Kasumi-1 (cell line): ENCODE measurements around the gene ADAM12.
"Not testable (repeated sequence)": the region's sequence is repeated elsewhere in the genome, so short reads cannot be mapped to it uniquely, and the experiment has no call there.

ENCODE experiments used
- DNase-seq, 2 experiments: peaks; one replicate each; lab custom pipeline; 2025; lab: John Stamatoyannopoulos, UW

Gene ADAM12

DNA sequence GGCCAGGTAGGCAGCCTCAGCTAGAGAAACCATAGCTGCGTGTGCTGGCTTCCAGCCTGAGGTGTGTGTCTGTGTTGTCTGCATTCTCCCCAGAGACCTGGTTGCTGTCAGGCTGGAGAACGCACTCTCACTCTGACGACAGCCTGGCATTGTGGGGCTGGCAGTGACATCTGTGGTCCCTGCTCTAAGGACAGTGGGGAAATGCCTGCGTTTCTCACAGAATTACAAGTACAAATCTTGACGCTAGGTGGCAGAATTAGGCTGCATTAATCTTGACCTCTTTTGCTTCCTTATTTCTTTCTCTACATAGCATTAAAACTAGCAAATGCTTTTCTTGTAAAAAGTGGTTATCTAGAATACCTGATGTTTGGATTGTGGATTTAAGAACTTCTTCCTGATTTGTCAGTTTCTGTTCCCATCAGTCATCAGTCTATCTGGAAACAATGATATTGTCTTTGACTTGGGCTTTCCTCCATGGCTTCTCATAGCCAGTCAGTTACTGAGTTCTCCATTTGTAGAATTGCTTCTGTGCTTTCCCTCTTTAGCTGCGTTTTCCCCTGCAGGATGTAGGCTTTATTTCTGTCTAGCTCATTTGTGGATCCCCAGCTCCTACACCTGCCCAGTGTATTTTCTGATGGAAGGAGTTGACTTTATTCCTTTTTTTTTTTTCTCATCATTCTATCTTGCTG lies 405.9 kb downstream of the ADAM12 start:
- peak; percentile 91 to 97 for DNase-seq

DNA sequence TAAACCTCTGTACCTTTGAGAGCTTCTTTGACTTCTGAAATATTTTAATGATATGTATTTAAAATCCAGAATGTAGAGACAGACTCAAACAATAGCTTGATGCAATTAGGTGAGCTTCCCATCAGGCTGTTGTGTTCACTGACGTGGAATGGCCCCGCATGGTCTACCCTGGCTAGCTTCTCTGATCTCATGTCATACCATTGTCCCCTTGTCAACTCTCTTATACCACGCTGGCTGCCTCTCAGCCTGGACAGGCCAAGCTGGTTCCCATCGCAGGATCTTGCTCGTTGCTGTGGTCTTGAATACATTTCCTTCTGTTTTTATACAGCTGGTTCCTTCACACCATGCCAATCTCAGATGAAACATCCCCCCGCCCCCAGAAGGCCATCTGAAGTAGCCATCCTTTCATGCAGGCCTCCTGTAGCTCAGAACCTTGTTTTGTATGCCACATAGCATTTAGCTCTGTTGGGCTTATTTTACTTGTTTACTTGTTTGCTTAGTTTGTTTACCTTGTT lies 407.7 kb downstream of the ADAM12 start:
- DNase-seq = no peak

DNA sequence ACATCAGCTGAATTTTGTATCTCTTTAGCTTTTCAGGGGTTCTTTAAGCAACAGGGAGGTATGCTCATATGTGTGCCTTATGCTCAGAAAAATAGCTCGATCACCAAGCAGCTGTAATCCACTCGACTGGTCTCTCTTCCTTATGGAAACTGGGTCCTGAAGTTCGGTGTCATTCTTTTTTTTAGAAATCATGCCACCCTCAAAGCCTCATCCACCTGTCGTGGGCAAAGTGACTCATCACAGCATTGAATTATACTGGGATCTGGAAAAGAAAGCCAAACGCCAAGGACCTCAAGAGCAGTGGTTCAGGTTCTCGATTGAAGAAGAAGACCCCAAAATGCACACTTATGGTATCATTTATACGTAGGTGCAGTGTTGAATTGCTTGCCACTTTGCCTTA lies 408.3 kb downstream of the ADAM12 start:
- DNase-seq = no peak

DNA sequence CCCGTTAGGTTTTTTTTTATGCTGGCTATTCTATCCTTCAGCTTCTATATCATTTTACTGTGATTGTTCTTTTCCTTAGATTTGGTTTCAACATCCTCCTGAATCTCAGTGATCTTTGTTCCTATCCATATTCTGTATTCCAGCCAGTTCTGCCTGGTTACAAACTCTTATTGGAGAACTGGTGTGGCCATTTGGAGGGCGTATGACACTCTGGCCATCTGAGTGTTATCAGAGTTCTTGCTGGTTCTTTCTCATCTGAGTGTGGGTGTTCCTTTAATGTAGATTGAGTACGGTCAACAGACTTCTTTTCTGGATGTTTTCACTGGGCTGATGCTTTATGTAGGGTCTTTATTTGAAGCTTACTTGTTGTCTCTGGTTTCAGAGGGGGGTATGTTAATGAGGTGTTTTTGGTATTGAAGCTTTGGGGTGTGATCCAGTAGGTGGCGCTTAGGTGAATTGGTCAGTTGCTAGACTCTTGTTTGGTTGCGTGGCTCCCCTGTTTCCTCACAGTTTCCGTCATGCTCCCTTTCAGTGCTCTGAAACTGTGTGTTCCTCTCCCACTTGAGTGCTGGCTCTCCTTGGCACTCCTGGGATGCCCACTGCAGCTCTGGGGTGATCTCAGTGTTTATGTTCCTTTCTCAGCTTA lies 411.2 kb downstream of the ADAM12 start:
- peak; percentile 62 to 65 for DNase-seq

DNA sequence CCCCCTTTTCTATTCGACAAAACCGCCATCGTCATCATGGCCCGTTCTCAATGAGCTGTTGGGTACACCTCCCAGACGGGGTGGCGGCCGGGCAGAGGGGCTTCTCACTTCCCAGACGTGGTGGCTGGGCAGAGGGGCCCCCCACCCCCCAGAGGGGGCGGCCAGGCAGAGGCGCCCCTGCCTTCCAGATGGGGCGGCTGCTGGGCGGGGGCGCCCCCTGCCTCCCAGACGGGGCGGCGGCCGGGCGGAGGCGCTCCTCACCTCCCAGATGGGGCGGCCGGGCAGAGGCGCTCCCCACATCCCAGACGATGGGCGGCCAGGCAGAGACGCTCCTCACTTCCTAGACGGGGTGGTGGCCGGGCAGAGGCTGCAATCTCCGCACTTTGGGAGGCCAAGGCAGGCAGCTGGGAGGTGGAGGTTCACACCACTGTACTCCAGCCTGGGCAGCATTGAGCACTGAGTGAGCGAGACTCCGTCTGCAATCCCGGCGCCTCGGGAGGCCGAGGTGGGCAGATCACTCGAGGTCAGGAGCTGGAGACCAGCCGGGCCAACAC lies 418.1 kb downstream of the ADAM12 start:
- not testable (repeated sequence) for DNase-seq

DNA sequence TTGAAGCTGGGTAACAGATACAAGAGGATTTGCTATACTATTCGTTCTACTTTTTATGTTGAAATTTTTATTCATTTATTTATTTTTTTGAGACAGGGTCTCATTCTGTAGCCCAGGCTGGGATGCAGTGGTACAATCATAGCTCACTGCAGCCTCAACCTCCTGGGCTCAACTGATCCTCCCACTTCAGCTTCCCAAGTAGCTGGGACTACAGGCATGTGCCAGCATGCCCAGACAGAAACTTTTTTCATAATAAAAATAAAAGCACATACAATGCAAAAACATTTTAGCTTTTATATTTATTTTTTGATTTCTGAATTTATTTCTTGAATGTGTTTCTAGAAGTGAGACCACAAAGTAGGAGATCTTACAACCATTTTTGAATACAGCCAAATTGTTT lies 420.7 kb downstream of the ADAM12 start:
- DNase-seq = no peak

DNA sequence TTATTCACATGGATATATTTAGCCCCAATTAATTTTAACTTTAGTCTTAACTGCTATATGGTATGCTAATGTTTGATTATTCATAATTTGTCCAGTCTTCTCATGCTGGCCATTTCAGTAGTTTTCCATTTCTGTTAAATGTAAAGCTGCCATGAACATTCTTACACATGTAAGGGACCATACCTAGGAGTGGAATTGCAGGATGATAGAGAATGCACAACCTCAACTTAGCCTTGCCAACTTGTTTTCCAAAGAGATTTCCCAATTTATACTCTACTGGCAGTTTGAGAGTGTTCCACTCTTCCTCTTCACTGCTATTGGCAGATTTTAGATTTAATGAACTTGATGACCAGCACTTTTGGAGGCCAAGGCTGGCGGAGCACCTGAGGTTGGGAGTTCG lies 423.7 kb downstream of the ADAM12 start:
- DNase-seq = no peak
